Epithelial cell of esophagus (primary cell): ENCODE data around the gene VPS51.

Experiments used
- DNase-seq: peaks from one replicate; pipeline ENCODE4 v3.0.0; 2010; ENCODE audit warnings: low read depth
- H3K4me3 ChIP-seq: 2 replicates; pipeline ENCODE4 v1.5.1; 2011; ENCODE audit warnings: mild to moderate bottlenecking, low read length, control low read depth
- CTCF ChIP-seq: IDR thresholded peaks from 2 replicates; pipeline ENCODE4 v1.5.1; 2011; ENCODE audit warnings: low read depth, mild to moderate bottlenecking, low read length, control low read depth, inconsistent platforms; ENCODE audit not compliant: insufficient read depth; ENCODE audit errors: missing control alignments

VPS51 gene

DNA sequence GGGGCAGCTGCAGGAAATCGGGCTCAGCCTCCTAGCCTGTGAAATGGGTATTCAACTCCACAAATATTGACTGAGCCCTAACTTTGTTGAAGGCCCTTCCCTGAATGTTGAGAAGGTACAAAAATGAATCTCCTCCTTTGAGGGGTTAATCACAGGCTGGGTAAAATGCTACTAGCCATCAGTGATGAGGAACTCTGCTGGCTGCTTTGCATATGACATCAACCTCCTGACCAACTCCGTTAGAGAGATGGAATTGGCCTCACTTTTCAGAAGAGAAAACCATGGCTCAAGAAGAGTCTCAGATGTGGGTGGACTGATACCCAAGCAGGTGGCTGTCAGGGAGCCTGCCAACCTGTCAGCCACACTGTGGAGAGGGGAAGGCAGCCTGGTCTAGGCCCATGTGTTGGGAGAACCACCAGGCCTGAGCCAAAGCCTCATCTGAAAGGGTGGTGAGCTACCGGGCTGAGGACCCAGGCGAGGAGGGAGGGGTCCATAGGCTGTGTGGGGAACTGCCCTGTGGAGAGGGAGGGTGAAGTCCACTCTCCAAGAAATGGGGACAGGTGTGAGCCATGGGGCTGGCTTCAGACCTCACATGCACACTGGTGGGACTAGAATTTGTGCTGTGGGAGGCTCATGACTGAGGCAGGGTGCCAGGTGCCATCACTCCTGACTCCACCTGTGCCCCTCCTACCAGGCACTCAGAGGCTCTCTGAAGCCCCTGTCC lies 23.9 kb upstream of the VPS51 start:
- no peak for DNase-seq
- TF ChIP-seq CTCF = no peak
- no peak overlapping the region for H3K4me3 ChIP-seq

DNA sequence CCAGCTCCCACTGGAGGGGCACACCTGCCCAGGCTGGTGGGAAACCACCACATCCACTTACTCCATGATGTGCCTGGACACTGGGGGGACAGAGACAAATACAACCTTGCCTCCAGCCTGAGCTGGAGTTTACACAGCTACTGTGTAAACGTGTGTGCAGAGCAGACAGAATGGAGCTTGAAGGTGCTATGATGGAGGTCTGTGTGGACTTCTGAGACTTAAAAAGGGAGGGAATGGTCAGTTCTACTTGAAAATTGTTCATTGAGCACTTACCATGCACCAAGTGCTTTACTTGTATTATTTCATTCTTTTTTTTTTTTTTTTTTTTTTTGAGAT lies 23.4 kb upstream of the VPS51 start:
- no peak overlapping the region for H3K4me3 ChIP-seq
- TF ChIP-seq CTCF = no peak
- no peak for DNase-seq

DNA sequence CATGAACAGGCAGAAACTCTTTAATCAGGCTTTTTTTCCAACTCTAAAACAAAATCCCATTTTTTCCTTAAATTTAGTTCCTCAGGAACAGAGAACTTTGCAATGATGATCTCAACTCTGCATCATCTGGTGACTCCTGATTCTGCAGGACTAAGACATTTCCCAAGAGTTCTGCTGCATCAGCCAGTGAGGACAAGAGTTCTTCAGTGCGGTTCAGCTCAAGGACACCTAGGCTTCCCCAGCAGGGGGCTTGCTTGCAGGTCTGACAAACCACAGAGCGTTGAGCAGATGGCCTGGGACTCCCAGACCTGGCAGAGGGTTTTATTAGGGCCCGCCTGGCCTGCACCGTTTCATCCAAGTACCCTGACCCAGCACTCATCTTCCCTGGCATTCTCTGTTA lies 18.6 kb upstream of the VPS51 start:
- TF ChIP-seq CTCF = no peak
- no peak overlapping the region for H3K4me3 ChIP-seq
- peak; percentile 14 for DNase-seq

GRCh38 chr11:65078151-65078550 lies 17.9 kb upstream of the VPS51 start:
- peak; percentile 83 for TF ChIP-seq CTCF
- peak; percentile 67 for DNase-seq
- H3K4me3 ChIP-seq = no peak overlapping the region

- DNase-seq = no peak
- H3K4me3 ChIP-seq = no peak overlapping the region
- no peak for TF ChIP-seq CTCF
These were observed 17.1 kb upstream of the VPS51 start for GRCh38 chr11:65078786-65079342.

- H3K4me3 ChIP-seq = peak overlapping the region; percentile 98
- DNase-seq = no peak
- TF ChIP-seq CTCF = no peak
These were observed 12.7 kb upstream of the VPS51 start for GRCh38 chr11:65083134-65083833.
